Duodenal mucosa (tissue), 2 donors: Measurements from ENCODE around the gene SLC22A13.

Experiments
- H3K27ac ChIP-seq: one replicate; pipeline ENCODE4 v1.7.0; 2013; ENCODE audit warnings: low read depth, low read length
- H3K27me3 ChIP-seq, 2 donors: one replicate each; pipeline ENCODE4 v1.7.0; 2013; ENCODE audit warnings: low read length in 2 of 2, control low read depth in 1 of 2; ENCODE audit not compliant: insufficient read depth in 2 of 2, control insufficient read depth in 1 of 2
- H3K36me3 ChIP-seq, 2 donors: one replicate each; pipeline ENCODE4 v1.7.0; 2013; ENCODE audit warnings: low read length in 2 of 2, control low read depth in 1 of 2; ENCODE audit not compliant: insufficient read depth in 2 of 2, control insufficient read depth in 1 of 2
- H3K4me1 ChIP-seq, 2 donors: one replicate each; pipeline ENCODE4 v1.7.0; 2013; ENCODE audit warnings: low read length in 2 of 2, control low read depth in 1 of 2; ENCODE audit not compliant: insufficient read depth in 2 of 2, control insufficient read depth in 1 of 2
- H3K4me3 ChIP-seq, 2 donors: one replicate each; pipeline ENCODE4 v1.7.0; 2013; ENCODE audit warnings: low read length in 2 of 2, low read depth in 1 of 2
- H3K9ac ChIP-seq, 2 donors: one replicate each; pipeline ENCODE4 v1.7.0; 2013; ENCODE audit warnings: low read length in 2 of 2, low read depth in 1 of 2
- H3K9me3 ChIP-seq, 2 donors: one replicate each; pipeline ENCODE4 v1.7.0; 2013; ENCODE audit warnings: low read length in 2 of 2, control low read depth in 1 of 2; ENCODE audit not compliant: control insufficient read depth in 1 of 2

The SLC22A13 gene

DNA sequence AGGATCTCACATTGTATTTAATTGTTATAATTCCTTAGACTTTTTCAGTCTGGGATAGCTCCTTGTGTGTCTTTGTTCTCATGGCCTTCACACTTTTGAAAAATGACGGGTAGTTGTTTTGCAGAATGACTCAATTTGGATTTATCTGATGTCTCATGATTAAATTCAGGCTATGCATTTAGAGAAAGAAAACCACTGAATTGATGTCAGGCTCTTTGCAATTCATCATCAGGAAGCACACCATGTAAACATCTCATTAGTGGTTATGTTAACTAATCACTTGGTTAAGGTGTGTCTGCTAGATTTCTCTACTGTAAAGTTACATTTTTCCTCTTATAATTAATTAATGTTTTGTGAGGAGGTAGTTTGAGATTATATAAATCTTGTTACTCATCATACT, 8.0 kb upstream of the SLC22A13 start:
- H3K4me1 ChIP-seq: no peaks in the 10 kb centered on the region
- no peak overlapping the region for H3K27ac ChIP-seq
- no peaks in the 10 kb centered on the region for H3K9me3 ChIP-seq
- H3K27me3 ChIP-seq: no peaks in the 10 kb centered on the region
- H3K9ac ChIP-seq: no peak overlapping the region
- H3K4me3 ChIP-seq: no peak overlapping the region
- peaks cover 14 to 36% of the 10 kb centered on the region in 2 donors for H3K36me3 ChIP-seq

DNA sequence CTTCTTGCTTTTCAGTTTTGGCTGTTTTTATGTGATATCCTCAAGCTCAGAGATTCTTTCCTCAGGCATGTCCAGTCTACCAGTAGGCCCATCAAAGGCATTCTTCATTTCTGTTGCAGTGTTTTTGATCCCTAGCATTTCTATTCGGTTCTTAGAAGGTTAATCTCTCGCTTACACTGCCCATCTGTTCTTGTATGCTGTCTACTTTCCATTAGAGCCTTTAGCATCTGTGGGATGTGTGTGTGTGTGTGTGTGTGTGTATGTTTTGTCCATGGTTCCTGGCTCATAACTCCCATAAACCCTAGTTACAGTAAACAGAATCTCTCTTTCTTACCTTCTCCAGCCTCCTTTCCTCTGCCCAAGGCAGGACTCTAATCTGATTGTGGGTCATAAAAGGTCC, 5.1 kb upstream of the SLC22A13 start:
- no peak overlapping the region for H3K27ac ChIP-seq
- no peaks in the 10 kb centered on the region for H3K9me3 ChIP-seq
- H3K36me3 ChIP-seq: peaks cover 0 to 9% of the 10 kb centered on the region in 2 donors
- H3K4me1 ChIP-seq: no peaks in the 10 kb centered on the region
- no peak overlapping the region for H3K4me3 ChIP-seq
- no peaks in the 10 kb centered on the region for H3K27me3 ChIP-seq
- no peak overlapping the region for H3K9ac ChIP-seq

DNA sequence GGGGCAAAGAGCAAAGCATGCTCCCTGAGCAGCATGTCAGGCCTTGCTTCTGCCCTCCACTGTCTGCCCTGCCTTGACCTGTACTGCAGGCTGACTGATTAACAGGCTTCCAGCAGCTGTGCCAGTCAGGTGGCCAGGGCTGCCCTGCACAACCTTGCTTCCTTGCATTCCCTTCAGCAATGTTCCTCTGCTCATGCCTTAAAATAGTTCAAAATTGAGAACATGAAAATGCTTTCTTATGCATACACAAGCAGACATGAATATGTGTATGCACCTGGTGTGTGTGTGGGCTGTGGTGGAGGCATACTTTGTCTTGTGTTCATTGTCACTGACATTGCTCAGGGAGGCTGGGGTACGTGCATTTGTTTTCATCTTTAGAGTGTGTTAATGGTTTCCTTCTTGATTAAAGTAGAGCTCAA, 1.2 kb upstream of the SLC22A13 start:
- Histone ChIP-seq H3K27ac (no peak overlapping the region), H3K9ac (no peak overlapping the region), H3K4me1 (no peaks in the 10 kb centered on the region), H3K36me3 (peaks cover 0 to 5% of the 10 kb centered on the region in 2 donors), H3K27me3 (no peaks in the 10 kb centered on the region), H3K4me3 (no peak overlapping the region), H3K9me3 (no peaks in the 10 kb centered on the region)

- Histone ChIP-seq H3K4me1 (no peaks in the 10 kb centered on the region), H3K36me3 (peaks cover 0 to 5% of the 10 kb centered on the region in 2 donors), H3K27ac (no peak overlapping the region), H3K9me3 (no peaks in the 10 kb centered on the region), H3K9ac (no peak overlapping the region), H3K27me3 (no peaks in the 10 kb centered on the region), H3K4me3 (no peak overlapping the region)
Observed at GRCh38 chr3:38264779-38265178, 833 bp upstream of the SLC22A13 start.

GRCh38 chr3:38266810-38267209, 1.2 kb downstream of the SLC22A13 start:
- Histone ChIP-seq H3K36me3 (no peaks in the 10 kb centered on the region), H3K4me3 (no peak overlapping the region), H3K9ac (no peak overlapping the region), H3K9me3 (no peaks in the 10 kb centered on the region), H3K4me1 (no peaks in the 10 kb centered on the region), H3K27me3 (no peaks in the 10 kb centered on the region), H3K27ac (no peak overlapping the region)

DNA sequence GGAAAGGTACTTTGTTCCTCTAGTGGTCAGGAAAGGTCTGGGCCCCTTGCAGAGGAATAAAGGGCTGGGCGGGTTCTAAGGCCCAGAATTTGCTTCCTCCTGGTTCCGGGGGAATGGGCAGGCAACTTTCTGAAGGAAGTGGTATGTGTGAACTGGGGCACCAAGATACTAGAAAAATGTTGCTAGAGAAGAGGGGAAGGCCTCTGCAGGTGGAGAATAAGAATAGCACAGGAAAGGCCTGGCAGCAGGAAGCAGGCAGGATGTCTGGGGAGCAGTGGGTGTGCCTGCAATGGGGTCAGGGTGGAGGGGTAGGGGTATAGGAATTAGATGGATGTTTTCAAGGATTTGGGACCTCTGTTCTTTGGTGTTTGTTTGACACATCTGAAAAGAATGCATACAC, 2.0 kb downstream of the SLC22A13 start:
- Histone ChIP-seq H3K4me1 (no peaks in the 10 kb centered on the region), H3K9me3 (no peaks in the 10 kb centered on the region), H3K36me3 (no peaks in the 10 kb centered on the region), H3K9ac (no peak overlapping the region), H3K27me3 (no peaks in the 10 kb centered on the region), H3K27ac (no peak overlapping the region), H3K4me3 (no peak overlapping the region)

DNA sequence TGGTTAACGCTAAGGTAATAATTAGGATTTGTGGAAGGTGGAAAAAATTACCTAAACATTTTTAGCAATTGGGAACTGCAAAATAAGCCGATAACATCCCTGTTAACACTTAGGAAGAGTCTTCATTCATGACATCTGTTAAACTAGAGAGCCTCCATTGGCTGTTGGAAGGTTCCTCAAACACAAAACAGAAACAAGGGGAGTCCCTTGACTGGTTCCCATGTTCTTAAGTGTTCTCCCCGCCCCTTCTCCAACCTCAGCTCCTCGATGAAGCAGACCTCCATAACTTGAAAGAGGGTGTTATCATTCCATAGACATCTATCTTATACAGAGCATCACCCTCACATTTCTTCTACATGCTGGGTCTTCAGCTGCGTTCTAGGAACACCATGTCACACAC, 2.5 kb downstream of the SLC22A13 start:
- Histone ChIP-seq H3K36me3 (no peaks in the 10 kb centered on the region), H3K27me3 (no peaks in the 10 kb centered on the region), H3K9me3 (no peaks in the 10 kb centered on the region), H3K27ac (no peak overlapping the region), H3K9ac (no peak overlapping the region), H3K4me1 (no peaks in the 10 kb centered on the region), H3K4me3 (no peak overlapping the region)

GRCh38 chr3:38268522-38268921, 2.9 kb downstream of the SLC22A13 start:
- no peaks in the 10 kb centered on the region for H3K4me1 ChIP-seq
- H3K27ac ChIP-seq: no peak overlapping the region
- no peaks in the 10 kb centered on the region for H3K36me3 ChIP-seq
- no peaks in the 10 kb centered on the region for H3K9me3 ChIP-seq
- no peak overlapping the region for H3K4me3 ChIP-seq
- no peak overlapping the region for H3K9ac ChIP-seq
- no peaks in the 10 kb centered on the region for H3K27me3 ChIP-seq

DNA sequence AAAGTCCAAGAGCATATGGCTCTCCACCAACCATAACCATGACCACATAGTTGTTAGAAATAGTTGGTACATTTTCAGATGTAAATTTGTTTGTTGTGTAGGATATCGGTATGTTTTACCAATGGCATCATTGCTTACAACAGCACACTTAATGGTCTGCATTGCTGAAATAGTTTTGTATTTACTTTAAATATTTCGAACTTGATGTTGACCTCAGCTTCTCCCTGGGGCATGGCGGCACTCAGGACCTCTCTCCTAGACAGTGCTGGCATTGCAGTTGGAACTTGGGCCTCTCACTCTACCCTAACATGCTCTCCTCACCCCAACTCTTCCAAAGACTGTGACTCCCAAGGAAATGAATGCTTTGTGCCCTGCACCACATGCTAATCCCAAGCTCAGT, 5.0 kb downstream of the SLC22A13 start:
- Histone ChIP-seq H3K36me3 (no peaks in the 10 kb centered on the region), H3K4me3 (no peak overlapping the region), H3K4me1 (no peaks in the 10 kb centered on the region), H3K9me3 (no peaks in the 10 kb centered on the region), H3K9ac (no peak overlapping the region), H3K27ac (no peak overlapping the region), H3K27me3 (no peaks in the 10 kb centered on the region)

GRCh38 chr3:38271553-38271952, 5.9 kb downstream of the SLC22A13 start:
- Histone ChIP-seq H3K9ac (no peak overlapping the region), H3K27me3 (no peaks in the 10 kb centered on the region), H3K36me3 (no peaks in the 10 kb centered on the region), H3K4me1 (no peaks in the 10 kb centered on the region), H3K27ac (no peak overlapping the region), H3K9me3 (no peaks in the 10 kb centered on the region), H3K4me3 (no peak overlapping the region)
